ENCODE data around the gene BANP.
"Not testable (repeated sequence)": the region's sequence is repeated elsewhere in the genome, so short reads cannot be mapped to it uniquely, and the experiment has no call there.

The BANP gene

DNA sequence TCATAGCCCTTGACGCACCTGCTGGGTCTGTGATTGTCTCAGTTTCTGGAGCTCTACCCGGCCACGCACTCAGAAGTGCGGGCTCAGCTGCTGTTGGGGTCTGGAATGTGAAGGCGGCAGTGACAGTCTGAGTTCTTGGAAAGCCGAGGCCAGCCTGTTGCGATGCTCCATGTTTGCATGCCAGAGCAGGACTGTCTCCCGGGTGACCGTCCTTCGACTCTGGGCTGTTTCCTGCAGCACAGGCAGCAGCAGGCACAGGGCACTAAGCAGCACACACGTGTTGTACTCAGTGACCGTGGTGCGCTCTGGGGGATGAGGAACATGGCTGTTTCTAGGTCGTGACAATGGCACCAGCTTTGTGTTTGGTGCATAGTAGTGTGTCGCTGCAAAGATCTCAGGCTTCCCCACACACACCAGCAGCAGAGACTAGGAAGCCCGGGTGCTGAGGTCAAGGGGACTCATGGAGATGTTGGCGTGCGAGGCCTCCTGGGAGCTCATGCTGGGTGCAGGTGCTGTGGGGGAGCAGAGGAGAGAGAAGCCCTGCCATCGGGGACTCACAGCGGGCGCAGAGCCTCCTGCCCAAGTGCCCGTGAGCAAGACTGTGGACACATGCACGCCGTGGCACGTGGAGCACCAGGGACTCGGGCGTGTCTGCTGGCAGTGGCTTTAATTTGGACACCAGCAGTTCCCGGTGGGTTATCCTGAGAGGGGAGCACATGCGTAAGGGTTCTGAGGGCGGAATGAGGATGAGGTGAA, 84.8 kb downstream of the BANP start:
- not testable (repeated sequence) for DNase-seq

DNA sequence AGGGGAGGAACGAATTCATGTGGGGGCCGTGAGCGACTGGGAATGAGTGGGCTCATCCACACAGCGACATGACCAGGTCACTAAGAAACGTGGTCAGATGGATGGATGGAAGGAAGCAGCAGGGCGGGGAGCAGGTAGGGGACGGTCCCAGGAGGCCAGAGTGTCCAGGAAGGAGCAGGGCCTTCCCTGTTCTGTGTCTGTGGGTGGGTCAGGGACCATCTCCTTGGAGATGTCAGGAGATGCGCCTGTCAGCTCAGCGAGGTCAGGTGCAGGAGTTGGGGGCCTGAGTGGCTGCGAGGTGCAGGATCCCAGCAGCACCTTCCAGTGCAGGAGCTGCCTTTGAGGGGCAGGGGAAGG, 85.4 kb downstream of the BANP start:
- not testable (repeated sequence) for DNase-seq

DNA sequence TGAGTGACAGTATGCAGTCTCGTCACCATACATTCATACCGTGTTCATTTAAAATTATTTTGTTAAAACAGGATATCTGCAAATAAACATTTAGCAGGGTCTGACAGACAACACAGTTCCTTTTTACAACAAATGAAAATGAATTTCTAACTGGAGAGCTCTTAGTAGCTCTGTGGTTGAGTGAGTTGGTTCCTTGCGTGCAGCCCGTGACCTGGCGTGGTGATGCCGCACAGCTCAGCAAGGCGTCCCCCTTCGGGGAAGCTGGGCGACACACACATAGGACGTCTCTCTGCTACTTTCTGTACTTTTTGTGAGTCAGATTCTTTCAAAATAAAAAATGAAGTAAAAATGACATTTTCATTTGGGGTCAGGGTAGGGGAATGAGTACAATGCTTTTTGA, 86.1 kb downstream of the BANP start:
- not testable (repeated sequence) for DNase-seq

DNA sequence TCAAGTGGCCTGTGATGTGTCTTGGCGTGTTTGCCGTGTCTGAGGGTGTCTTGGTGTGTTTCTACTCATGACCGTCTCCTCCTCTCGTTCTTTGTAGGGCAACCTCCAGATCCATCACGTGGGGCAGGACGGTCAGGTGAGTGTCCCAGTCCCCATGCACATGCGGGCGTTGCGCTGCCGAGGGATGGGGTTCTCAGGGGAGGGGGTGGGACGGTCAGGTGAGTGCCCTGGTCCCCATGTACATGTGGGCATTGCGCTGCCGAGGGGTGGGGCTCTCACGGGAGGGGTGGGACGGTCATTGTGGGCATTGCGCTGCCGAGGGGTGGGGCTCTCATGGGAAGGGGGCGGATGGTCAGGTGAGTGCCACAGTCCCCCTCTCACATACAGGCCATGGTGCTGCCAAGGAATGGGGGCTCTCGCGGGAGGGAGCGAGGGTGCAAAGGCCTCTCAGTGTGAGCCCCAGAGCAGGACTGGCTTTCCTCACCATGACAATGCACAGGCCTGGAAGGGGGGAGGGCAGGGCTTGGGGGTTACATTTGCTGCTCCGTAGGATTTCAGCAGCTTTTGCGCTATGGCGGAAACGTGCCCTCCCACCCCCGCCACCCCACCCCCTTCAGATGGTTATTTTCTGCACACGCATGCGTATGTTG, 86.8 kb downstream of the BANP start:
- not testable (repeated sequence) for DNase-seq

DNA sequence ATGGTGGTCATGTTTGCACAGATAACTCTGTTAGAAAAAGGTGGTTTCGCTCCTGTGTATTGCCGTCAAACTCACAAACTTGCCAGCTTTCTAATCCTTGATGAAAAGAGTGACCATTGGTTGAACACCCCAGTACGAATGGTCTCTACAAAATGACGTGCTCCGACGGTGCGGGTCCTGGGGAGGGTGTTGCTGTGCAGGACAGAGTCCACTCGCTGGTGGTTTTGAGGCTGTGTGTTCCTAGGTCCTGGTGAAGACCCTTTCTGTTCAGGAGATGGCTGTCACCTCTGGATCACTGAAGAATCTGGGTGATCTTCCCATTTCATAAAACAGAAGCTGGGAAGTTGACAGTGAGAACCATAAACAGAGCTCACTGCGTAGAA, 87.3 kb downstream of the BANP start:
- DNase-seq = not testable (repeated sequence)

DNA sequence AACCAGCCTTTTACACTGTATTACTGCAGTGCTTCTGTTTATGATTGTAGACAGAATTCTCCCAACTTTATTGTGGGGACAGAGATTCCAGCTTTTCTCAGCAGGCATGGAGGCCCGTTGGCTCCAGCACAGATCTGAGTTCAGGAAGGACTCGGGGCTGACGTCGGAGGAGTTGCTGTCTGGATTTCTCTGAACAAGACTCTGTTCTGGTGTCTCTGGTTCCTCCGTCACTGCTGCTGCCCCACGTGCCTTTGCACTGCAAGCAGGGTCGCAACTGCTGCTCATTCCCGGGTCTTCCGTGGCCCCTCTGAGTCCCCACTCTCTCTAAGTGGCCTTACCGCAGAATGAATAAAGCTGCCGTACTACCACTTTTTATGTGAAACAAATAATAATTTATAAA, 88.4 kb downstream of the BANP start:
- no peak for DNase-seq

DNA sequence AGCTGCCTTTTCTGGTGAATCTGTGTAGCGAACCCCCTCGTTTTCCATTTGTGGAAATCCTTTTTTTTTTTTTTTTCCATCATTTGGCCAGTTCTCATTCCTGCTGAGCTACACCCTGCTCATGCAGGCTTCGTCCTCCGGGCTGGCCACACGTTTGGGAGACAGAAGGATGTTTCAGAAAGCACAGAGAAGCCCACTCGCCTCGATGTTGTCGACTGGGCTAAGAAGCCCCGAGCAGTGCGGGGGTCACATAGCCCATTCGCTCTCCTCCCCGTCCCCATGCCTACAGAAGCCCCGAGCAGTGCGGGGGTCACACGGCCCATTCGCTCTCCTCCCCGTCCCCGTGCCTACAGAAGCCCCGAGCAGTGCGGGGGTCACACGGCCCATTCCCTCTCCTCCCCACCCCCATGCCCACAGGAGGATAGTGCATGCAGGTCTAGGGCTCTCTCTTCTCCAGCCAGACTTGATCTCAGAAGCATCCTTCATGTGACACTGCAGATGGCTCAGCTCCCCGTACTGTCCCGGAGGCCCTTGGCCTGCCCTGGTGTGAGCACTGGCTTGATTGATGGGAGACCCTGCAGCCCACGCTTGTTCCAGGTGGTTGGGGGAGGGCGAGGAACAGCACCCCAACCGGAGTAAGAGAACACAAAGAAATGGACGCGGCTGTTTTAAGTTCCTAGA, 89.1 kb downstream of the BANP start:
- not testable (repeated sequence) for DNase-seq

DNA sequence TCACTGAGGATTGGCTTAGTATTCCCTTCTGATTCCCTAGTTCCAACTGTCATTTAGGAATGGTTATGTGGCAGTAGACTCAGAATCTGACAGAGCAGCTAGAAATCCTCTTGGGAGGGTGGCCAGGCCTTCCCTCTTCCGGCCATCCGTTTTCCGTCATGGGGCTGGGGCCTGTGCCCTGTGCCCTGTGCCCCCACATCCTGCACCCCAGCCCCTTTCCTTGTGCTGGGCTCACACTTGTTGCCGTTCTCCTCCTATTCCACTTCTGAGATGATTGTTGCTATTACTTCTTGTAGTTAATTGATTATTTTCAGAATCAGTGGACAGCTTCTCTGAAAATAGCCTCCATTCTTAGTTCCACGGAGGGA, 89.6 kb downstream of the BANP start:
- DNase-seq = not testable (repeated sequence)

DNA sequence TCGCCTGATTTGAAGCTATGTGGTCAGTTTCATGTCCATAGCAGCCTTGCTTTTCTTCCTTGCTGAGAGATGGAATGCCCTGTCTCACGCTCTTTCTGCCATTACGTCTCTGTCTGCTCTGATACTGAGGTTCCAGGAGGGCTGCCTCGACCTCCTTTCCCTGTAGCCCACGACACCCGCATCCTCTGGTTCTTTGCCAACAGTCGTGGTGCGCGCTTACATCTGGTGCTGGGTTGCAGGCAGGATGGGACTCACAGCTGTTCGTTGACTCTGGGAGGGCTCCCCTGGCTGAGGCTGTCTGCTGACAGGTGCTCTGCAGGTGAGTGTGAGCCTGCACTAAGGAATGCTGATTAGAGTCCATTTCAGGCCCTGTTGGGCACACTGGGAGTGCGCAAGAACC, 90.3 kb downstream of the BANP start:
- DNase-seq = not testable (repeated sequence)

DNA sequence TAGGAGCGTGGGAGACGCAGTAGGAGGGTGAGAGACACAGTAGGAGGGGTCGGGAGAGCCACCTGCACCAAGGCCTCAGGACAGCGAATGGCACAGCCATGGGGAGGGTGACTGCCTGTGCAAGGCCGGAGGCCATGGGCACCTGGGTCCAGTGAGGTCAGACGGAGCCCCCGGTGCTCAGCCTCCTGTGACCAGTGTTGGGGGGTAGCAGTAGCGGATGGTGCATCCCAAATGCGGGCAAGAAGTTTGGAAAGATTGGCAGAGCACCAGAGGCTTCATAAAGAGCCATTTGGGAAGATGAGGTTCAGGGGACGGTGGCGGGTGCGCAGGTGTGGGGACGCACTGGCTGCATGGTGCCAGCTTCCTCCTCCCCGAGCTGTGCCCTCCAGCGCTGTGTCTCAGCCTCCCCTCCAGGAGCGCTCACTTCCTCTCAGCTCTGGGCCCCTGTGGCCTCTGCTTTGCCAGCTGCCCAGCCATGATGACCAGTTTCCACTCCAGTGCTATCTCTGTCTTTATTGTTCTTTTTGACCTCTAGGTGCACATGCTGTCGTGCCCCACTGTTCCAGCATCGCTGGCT, 90.8 kb downstream of the BANP start:
- DNase-seq = not testable (repeated sequence)

DNA sequence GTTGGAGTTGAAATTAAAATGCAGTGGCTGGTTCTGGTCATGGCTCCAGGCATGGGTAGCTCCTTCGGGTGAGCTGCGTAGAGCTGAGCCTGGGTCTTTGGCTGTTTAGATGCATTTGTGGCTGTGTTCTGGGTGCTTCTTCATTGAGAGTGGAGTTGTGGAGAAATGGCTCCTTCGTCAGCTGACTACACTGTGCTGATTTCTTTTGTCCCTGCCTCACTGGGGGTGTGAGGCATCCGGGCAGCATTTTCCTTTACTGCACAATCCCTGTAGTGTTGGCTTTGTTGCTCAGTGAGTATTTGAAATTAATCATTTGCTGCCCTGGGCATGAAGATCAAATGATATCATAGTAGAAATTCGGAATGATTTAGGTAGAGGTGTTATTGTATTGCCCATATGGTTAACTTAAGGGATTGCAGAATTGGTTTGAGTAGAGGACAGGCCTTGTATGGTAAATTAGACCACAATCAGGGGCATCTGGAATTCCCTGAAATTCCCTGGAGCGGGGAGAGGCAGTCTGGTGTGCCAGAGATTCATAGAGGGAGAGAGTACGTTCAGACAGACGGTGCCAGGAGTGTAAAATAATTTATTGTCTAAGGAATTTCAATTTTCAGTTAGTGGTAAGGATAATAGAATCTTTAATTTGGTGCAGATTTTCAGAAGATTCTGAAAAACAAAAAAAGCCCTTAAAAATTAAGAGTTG, 92.1 kb downstream of the BANP start:
- not testable (repeated sequence) for DNase-seq

DNA sequence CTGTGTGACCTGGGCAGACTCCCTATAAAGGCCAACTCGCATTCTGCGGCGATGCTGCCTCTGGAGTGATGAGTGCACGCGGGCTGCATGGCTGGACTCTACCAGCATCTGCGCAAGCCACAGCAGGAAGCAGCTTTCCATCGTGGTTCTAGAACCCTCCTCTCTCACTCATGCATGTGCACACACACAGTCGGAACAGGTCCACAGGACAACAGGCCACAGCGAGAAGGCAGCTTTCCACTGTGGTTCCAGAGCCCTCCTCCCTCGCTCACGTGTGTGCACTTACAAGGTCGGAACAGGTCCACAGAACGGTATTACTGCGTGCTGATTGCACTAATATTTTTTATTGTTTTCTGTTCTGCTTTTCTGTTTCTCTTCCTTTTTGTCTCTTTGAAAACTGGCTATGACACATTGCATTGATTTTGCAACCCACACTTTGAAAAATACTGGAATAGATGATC, 92.9 kb downstream of the BANP start:
- not testable (repeated sequence) for DNase-seq

DNA sequence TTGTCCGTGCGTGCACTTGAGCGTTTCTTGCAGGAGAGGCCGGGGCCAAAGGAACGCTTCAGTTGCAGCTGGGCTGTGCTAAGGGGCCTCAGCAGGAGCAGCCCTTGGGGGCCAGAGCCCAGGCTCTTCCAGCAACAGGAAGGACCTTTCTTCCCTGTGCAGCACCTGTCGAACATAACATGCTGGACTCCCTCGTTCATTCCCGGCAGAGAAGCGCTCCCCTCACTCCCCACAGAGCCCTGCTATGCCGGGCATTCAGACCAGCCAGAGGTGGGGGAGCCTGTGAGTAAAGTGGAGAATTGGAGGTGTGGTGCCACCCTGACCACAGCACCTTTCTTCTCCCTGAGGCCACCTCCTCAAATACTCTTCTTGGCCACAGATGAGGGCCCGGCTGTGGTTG, 94.1 kb downstream of the BANP start:
- not testable (repeated sequence) for DNase-seq

DNA sequence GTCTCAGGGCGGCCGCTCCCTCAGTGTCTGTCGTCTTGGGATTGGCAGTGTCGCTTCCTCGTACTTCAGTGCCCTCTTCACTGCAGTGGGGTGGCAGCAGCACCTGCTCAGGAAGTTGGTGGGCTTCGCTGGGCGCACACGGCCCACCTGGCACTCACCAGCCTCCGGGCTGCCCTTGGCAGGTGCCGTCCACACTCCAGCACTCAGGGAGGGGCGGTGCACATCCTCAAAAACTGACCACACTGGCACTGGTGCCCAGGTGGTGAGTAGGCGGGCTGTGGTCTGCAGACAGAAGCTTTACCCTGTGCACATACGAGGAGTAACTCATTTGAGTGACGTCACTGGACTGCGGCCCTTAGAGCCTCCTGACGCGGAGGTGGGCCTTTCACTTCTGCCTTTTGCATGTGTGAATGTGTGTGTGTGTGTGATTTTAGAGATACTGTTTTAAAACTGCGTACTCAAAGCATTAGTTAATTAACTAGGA, 94.6 kb downstream of the BANP start:
- no peak for DNase-seq

DNA sequence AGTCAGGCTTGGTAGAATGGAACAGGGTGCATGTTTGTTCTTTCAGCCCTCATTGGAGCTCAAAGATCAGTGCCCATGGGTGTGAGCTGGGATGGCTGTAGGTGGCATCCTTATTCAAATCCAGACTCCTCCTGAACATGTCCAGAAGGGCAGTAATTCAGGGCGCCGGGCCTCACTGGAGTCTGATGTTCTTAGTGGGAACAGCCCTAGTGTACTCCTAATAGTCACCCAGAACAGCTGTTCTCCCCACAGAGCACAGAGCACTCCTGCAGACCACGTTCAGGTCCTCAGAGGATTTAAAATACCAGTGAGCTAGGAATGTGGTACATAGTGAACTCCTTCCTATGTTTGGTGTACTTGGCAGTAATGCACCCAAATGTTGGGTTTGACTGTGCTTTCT, 96.2 kb downstream of the BANP start:
- no peak for DNase-seq

DNA sequence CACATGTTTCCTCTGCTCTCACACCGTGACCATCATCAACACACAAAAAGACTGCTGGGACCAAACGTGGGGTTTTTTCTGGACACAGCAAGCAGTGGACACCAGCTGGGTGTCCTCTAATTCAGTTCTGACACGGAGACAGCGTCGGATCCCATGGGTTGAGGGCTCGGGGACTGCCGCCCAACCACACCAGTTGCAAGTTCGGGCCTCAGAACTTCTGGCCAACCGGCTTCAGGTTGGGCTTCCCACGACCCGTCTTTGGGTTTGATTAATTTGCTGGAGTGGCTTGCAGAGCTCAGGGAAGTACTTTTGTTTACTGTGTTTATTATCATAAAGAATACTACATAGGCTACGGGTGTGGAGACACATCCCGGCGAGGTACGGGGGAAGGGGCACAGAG, 97.8 kb downstream of the BANP start:
- DNase-seq = no peak

DNA sequence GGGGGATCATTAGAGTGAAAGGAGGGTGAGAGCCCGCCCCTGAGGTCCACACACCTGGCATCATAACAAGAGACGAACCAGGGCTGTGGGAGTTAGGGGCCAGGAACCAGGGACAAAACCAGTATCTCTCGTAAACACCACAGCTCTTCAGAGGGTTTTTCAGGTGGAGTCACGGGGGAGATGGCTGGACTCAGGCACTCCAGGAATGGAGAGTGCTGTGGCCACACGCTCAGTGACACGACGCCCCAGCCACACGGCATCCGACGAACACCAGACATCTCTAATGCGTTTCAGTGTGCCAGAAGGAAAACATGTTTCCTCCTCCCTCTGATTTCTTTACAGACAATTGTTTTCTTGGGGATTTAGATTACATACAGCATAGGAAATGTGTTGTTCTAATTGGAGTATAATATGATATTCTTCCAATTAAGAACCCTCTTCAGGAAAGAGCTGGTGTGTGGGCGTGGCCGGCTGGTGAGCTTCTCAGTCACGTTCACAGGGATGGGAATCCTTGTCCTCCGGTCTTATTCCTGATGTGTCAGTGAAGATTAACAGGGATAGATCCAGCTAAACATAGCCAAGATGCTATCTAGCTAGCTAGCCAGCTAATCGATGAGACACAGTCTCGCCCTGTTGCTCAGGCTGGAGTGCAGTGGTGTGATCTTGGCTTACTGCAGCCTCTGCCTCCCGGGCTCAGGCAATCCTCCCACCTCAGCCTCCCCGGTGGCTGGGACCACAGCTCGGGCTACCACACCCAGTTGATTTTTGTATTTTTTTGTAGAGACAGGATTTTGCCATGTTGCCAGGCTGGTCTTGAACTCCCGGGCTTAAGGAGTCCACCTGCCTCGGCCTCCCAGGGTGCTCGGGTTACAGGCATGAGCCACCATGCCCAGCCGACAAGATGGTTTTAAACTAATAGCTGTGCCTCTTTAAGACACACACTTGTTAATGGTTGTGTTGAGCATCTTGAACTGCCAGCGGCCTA, 98.6 kb downstream of the BANP start:
- no peak for DNase-seq

DNA sequence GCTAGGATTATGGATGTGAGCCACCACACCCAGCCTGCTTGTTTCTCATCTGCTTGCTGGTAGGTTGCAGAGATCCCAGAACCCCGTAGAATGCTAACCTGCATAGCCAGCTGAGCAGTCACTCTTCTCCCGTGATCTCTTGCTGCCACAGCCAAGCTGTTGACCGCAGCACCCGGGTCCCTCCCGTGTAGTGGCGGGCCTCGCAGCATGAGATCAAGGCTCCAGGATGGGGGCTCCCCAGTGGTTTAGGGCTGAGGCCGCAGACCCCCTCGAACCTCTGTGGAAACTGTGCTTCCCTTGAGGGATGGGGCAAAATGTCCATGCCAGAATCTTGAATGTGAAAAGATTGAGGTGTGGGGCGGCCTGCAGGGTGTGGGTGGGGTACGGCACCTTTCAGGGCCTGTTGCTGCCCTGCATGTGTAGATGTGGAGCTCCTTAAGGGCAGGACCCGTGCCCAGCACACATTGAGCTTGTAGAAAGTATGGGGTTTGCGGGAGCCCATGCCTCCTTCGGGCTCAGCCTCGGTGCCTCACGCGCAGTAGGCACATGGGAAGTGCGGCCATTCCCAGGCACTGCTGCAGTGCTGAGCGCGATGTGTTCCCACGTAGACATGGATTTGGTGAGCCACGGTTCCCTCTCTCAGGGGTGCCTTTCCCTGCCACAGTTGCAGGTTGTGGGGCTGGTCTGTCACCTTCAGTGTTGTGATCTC, 99.9 kb downstream of the BANP start:
- no peak for DNase-seq

DNA sequence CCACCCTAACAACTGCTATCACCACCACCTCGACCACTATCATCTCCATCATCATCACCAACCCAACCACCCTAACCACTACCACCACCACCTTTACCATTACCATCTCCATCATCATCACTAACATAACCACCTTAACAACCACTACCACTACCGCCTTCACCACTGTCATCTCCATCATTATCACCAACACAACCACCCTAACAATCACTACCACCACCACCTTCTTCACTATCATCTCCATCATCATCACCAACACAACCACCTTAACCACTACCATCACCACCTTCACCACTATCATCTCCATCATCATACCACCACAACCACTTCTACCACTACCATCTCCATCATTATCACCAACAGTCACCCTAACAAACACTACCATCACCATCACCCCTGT, 101.4 kb downstream of the BANP start:
- DNase-seq = no peak

DNA sequence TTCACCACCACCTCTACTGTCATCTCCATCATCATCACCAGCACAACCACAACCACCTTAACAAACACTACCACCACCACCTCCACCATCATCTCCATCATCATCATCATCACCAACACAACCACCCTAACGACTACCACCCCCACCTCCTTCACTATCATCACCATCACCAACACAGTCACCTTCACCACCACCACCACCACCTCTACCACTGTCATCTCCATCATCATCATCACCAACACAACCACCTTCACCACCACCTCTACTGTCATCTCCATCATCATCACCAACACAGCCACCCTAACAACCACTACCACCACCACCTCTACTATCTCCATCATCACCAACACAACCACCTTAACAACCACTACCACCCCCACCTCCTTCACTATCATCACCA, 102.2 kb downstream of the BANP start:
- not testable (repeated sequence) for DNase-seq

DNA sequence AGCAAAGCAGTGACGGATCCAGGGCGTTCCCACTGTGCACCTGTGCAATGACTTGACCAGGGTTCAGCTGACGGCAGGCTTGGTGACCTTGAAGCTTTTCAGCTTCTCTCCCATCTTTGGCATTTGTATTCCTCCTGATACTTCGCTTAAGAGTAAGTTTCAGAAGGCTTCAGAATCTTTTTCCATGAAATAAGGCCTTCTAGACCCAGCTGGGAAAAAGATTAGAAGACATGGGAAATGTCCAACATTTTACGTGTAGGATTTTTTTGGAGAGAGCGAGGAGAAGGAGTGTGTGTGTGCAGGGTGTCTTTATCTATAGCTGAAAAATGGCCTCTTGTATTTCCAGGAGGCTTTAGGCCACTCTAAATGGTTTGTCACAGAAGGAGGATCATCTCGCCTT, 104.1 kb downstream of the BANP start:
- DNase-seq = no peak

Data from midbrain (tissue), 1 donor.